SK-N-SH treated with all-trans-retinoic acid at 6 μM for 48 hours (cell line): ENCODE results near the gene MMP20.

Source experiments
- ATAC-seq: fragments of 200-7000 bp; cut with Tn5 transposase; 3 replicates; pipeline ENCODE4 v1.9.1; 2020; ENCODE audit warnings: mild to moderate bottlenecking, moderate library complexity
- ARNTL ChIP-seq: fragments of 450-650 bp; formaldehyde crosslinking; IDR thresholded peaks from 2 replicates; pipeline ENCODE4 v1.5.0; 2020; ENCODE audit warnings: low read depth, mild to moderate bottlenecking, moderate library complexity, borderline replicate concordance
- BACH2 ChIP-seq: fragments of 250-450 bp; sonication (Bioruptor Pico); IDR thresholded peaks from 2 replicates; pipeline ENCODE4 v1.9.0; 2021; ENCODE audit warnings: mild to moderate bottlenecking, borderline replicate concordance
- CSDC2 ChIP-seq: fragments of 250-450 bp; sonication (Bioruptor Pico); IDR thresholded peaks from 2 replicates; pipeline ENCODE4 v1.5.0; 2020; ENCODE audit warnings: mild to moderate bottlenecking, moderate library complexity
- CSRNP3 ChIP-seq: fragments of 250-450 bp; sonication (Bioruptor Pico); IDR thresholded peaks from 2 replicates; pipeline ENCODE4 v1.5.1; 2021; ENCODE audit warnings: mild to moderate bottlenecking, moderate library complexity
- GLIS3 ChIP-seq: fragments of 250-450 bp; sonication (Bioruptor Pico); IDR thresholded peaks from 2 replicates; pipeline ENCODE4 v1.5.0; 2020; ENCODE audit warnings: mild to moderate bottlenecking, moderate library complexity
- ISL1 ChIP-seq: fragments of 250-450 bp; sonication (Bioruptor Pico); IDR thresholded peaks from 2 replicates; pipeline ENCODE4 v2.1.2; 2022; ENCODE audit warnings: mild to moderate bottlenecking, moderate library complexity
- PATZ1 ChIP-seq: fragments of 250-450 bp; sonication (Bioruptor Pico); IDR thresholded peaks from 2 replicates; pipeline ENCODE4 v1.8.0; 2020; ENCODE audit warnings: mild to moderate bottlenecking, moderate library complexity, borderline replicate concordance
- POU6F1 ChIP-seq: fragments of 250-450 bp; sonication (Bioruptor Pico); IDR thresholded peaks from 2 replicates; pipeline ENCODE4 v1.8.0; 2021; ENCODE audit warnings: low read depth, mild to moderate bottlenecking, moderate library complexity, borderline replicate concordance
- PPARA ChIP-seq: fragments of 250-450 bp; sonication (Bioruptor Pico); IDR thresholded peaks from 2 replicates; pipeline ENCODE4 v1.5.0; 2020; ENCODE audit warnings: mild to moderate bottlenecking, borderline replicate concordance
- SNAI2 ChIP-seq: fragments of 250-450 bp; sonication (Bioruptor Pico); IDR thresholded peaks from 2 replicates; pipeline ENCODE4 v1.5.0; 2020; ENCODE audit warnings: mild to moderate bottlenecking, moderate library complexity
- TCF4 ChIP-seq: fragments of 250-450 bp; sonication (Bioruptor Pico); IDR thresholded peaks from 2 replicates; pipeline ENCODE4 v1.8.0; 2021; ENCODE audit warnings: mild to moderate bottlenecking, moderate library complexity, borderline replicate concordance
- TOX ChIP-seq: fragments of 250-450 bp; sonication (Bioruptor Pico); IDR thresholded peaks from 2 replicates; pipeline ENCODE4 v1.8.0; 2021; ENCODE audit warnings: mild to moderate bottlenecking, moderate library complexity, borderline replicate concordance
- TSHZ2 ChIP-seq: fragments of 250-450 bp; sonication (Bioruptor Pico); IDR thresholded peaks from 2 replicates; pipeline ENCODE4 v1.5.0; 2020; ENCODE audit warnings: mild to moderate bottlenecking, moderate library complexity
- ZC3H10 ChIP-seq: fragments of 250-450 bp; sonication (Bioruptor Pico); IDR thresholded peaks from 2 replicates; pipeline ENCODE4 v1.5.1; 2021; ENCODE audit warnings: mild to moderate bottlenecking, moderate library complexity
- ZFP3 ChIP-seq: fragments of 250-450 bp; sonication (Bioruptor Pico); IDR thresholded peaks from 2 replicates; pipeline ENCODE4 v1.5.0; 2020; ENCODE audit warnings: mild to moderate bottlenecking, moderate library complexity
- ZFP30 ChIP-seq: fragments of 450-650 bp; formaldehyde crosslinking; IDR thresholded peaks from 2 replicates; pipeline ENCODE4 v1.5.0; 2022; ENCODE audit warnings: mild to moderate bottlenecking, moderate library complexity
- ZNF565 ChIP-seq: fragments of 450-650 bp; formaldehyde crosslinking; conservative IDR thresholded peaks from 2 replicates; pipeline ENCODE4 v1.5.0; 2020; ENCODE audit warnings: low read depth, mild to moderate bottlenecking, moderate library complexity
- ZNF70 ChIP-seq: fragments of 450-650 bp; formaldehyde crosslinking; IDR thresholded peaks from 2 replicates; pipeline ENCODE4 v1.5.0; 2020; ENCODE audit warnings: mild to moderate bottlenecking, moderate library complexity
- ZNF8 ChIP-seq: fragments of 450-650 bp; formaldehyde crosslinking; IDR thresholded peaks from 2 replicates; pipeline ENCODE4 v1.5.0; 2020; ENCODE audit warnings: mild to moderate bottlenecking, moderate library complexity
- TF ChIP-seq, protein P1 (sequence below): fragments of 250-450 bp; sonication (Bioruptor Pico); IDR thresholded peaks from 2 replicates; pipeline ENCODE4 v1.5.1; 2020; ENCODE audit warnings: low read depth, mild to moderate bottlenecking, moderate library complexity

MMP20 gene

DNA sequence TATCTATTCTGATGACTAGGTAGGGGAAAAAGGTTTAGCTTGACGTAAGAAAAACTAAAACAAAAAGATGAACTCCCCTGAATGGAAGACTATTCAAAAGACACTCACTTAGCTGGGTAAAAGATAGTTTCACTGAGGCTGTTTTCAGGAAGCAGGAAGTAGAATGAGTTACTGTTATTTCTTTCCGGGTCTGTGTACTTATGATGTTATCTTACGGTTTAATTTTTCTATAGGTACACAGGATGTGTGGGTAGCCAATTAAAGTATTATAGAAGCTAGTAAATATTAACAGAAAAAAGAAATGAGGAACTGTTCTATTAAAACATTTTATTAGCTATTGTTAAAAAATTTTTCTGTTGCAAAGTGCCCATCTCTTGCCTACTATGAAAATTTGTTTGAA, 48.8 kb downstream of the MMP20 start:
- TF ChIP-seq TCF4 (no peak), ZNF70 (CRISPR knock-in tag) (no peak), TSHZ2 (no peak), SNAI2 (CRISPR knock-in tag) (no peak), ZNF565 (CRISPR knock-in tag) (no peak), ZFP3 (no peak), CSRNP3 (CRISPR knock-in tag) (no peak), PATZ1 (CRISPR knock-in tag) (no peak), ARNTL (CRISPR knock-in tag) (no peak), ZFP30 (CRISPR knock-in tag) (no peak), TOX (CRISPR knock-in tag) (no peak), POU6F1 (CRISPR knock-in tag) (no peak)
- TF ChIP-seq, protein P1, sequence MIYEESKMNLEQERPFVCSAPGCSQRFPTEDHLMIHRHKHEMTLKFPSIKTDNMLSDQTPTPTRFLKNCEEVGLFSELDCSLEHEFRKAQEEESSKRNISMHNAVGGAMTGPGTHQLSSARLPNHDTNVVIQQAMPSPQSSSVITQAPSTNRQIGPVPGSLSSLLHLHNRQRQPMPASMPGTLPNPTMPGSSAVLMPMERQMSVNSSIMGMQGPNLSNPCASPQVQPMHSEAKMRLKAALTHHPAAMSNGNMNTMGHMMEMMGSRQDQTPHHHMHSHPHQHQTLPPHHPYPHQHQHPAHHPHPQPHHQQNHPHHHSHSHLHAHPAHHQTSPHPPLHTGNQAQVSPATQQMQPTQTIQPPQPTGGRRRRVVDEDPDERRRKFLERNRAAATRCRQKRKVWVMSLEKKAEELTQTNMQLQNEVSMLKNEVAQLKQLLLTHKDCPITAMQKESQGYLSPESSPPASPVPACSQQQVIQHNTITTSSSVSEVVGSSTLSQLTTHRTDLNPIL (CRISPR knock-in tag): no peak
- ATAC-seq: no peak

DNA sequence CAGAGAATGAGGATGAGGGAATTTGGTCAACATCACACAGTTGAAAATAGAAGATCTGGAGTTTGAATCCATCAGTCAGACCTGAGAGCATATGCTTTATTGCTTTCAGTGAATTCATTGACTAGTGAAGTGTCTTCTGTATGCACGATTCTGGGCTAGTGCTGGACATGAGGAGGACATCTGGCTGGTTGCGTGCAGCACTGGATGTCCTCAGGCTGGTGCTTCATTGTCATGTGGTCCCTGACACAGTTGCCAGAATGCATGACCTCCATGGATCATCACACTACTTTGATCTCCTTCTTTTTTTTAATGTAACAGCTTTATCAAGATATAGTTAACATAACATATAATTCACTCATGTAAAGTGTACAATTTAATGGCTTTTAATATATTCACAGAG, 50.1 kb downstream of the MMP20 start:
- no peak for ATAC-seq
- TF ChIP-seq CSRNP3 (CRISPR knock-in tag): no peak
- TF ChIP-seq ARNTL (CRISPR knock-in tag): no peak
- TF ChIP-seq ISL1 (CRISPR knock-in tag): no peak
- TF ChIP-seq, protein P1 (CRISPR knock-in tag): no peak
- TF ChIP-seq ZNF8: no peak
- no peak for TF ChIP-seq PPARA
- no peak for TF ChIP-seq BACH2 (CRISPR knock-in tag)
- no peak for TF ChIP-seq TCF4
- no peak for TF ChIP-seq POU6F1 (CRISPR knock-in tag)
- TF ChIP-seq CSDC2: no peak
- no peak for TF ChIP-seq ZFP30 (CRISPR knock-in tag)
- no peak for TF ChIP-seq ZNF565 (CRISPR knock-in tag)
- TF ChIP-seq GLIS3 (CRISPR knock-in tag): no peak
- TF ChIP-seq ZNF70 (CRISPR knock-in tag): no peak
- TF ChIP-seq ZFP3: no peak
- TF ChIP-seq TSHZ2: no peak
- no peak for TF ChIP-seq TOX (CRISPR knock-in tag)
- TF ChIP-seq SNAI2 (CRISPR knock-in tag): no peak
- TF ChIP-seq ZC3H10 (CRISPR knock-in tag): no peak
